HG03280 (cell line): ENCODE data around the gene CROCC.

Experiments used
- ATAC-seq: cut with Tn5 transposase; IDR thresholded peaks from one replicate; pipeline ENCODE4 v1.9.1; 2021; ENCODE audit warnings: mild to moderate bottlenecking, moderate library complexity; ENCODE audit not compliant: unreplicated experiment

Gene CROCC

GRCh38 chr1:16967095-16967575 is 45.4 kb downstream of the CROCC start:
- ATAC-seq: no peak

GRCh38 chr1:16967962-16968361 is 46.2 kb downstream of the CROCC start:
- no peak for ATAC-seq

GRCh38 chr1:16968372-16968771 is 46.6 kb downstream of the CROCC start:
- ATAC-seq: no peak

- ATAC-seq: no peak
These were observed 47.4 kb downstream of the CROCC start for GRCh38 chr1:16969057-16969611.

GRCh38 chr1:16969651-16970050 is 47.9 kb downstream of the CROCC start:
- no peak for ATAC-seq

GRCh38 chr1:16970132-16970910 is 48.6 kb downstream of the CROCC start:
- no peak for ATAC-seq

- ATAC-seq: no peak
These were observed 49.8 kb downstream of the CROCC start for GRCh38 chr1:16971341-16972188.

- no peak for ATAC-seq
These were observed 50.6 kb downstream of the CROCC start for GRCh38 chr1:16972189-16972895.

- no peak for ATAC-seq
These were observed 51.5 kb downstream of the CROCC start for GRCh38 chr1:16973215-16973614.

GRCh38 chr1:16975211-16975610 is 53.5 kb downstream of the CROCC start:
- no peak for ATAC-seq

GRCh38 chr1:16975838-16976237 is 54.1 kb downstream of the CROCC start:
- no peak for ATAC-seq

- ATAC-seq: no peak
These were observed 55.2 kb downstream of the CROCC start for GRCh38 chr1:16976966-16977365.

GRCh38 chr1:16977377-16977776 is 55.6 kb downstream of the CROCC start:
- no peak for ATAC-seq

- ATAC-seq: no peak
These were observed 56.4 kb downstream of the CROCC start for GRCh38 chr1:16978139-16978538.

- no peak for ATAC-seq
These were observed 57.1 kb downstream of the CROCC start for GRCh38 chr1:16978567-16979474.

- no peak for ATAC-seq
These were observed 58.0 kb downstream of the CROCC start for GRCh38 chr1:16979475-16980327.

- ATAC-seq: no peak
These were observed 58.9 kb downstream of the CROCC start, which contains the start of gene MFAP2 for GRCh38 chr1:16980473-16981268. Gene MFAP2, minus strand, starts transcription at chr1:16980620. Its CDS starts 2,347 bp downstream, at chr1:16978273.

GRCh38 chr1:16981269-16981849 is 59.6 kb downstream of the CROCC start:
- ATAC-seq: no peak
